ENCODE data around the gene KDM4F.
"Not testable (repeated sequence)": the region's sequence is repeated elsewhere in the genome, so short reads cannot be mapped to it uniquely, and the experiment has no call there.

DNA sequence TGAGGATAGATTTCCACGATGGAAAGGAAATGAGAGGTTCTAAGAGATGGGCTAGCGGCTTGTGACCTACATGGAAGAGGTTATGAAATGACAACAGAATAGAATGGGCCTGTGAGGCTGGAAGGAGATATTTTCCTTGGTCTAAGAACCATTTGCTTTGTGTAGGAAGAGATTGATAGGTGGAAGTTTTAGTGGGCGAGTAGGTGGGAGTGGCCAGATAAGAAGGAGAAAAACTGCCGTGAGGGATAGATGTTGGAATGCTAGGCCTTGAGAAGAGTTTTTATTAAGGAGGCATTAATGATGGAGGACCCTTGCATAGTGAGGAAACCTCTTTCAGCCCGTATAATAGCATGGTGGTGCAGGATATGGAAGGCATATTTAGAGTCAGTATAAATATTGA, 27.8 kb upstream of the KDM4F start:
- TF ChIP-seq, protein P1, sequence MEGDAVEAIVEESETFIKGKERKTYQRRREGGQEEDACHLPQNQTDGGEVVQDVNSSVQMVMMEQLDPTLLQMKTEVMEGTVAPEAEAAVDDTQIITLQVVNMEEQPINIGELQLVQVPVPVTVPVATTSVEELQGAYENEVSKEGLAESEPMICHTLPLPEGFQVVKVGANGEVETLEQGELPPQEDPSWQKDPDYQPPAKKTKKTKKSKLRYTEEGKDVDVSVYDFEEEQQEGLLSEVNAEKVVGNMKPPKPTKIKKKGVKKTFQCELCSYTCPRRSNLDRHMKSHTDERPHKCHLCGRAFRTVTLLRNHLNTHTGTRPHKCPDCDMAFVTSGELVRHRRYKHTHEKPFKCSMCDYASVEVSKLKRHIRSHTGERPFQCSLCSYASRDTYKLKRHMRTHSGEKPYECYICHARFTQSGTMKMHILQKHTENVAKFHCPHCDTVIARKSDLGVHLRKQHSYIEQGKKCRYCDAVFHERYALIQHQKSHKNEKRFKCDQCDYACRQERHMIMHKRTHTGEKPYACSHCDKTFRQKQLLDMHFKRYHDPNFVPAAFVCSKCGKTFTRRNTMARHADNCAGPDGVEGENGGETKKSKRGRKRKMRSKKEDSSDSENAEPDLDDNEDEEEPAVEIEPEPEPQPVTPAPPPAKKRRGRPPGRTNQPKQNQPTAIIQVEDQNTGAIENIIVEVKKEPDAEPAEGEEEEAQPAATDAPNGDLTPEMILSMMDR (IDR thresholded peaks at IDR 0.05), result not testable (repeated sequence)
- not testable (repeated sequence) for TF ChIP-seq ZFX (IDR thresholded peaks at IDR 0.05; ENCODE audit: borderline replicate concordance)
